Measurements from ENCODE around the gene CHSY1. TPM values are rescaled to one million over a fixed set of nuclear protein-coding genes. Genes with fewer than 3 reads are reported as not detected.

CHSY1 gene
- total RNA-seq, 1 donor from 2014 or later = 28.0 TPM

GRCh38 chr15:101131489-101132389 is 120.1 kb downstream of the CHSY1 start:
- H3K27ac ChIP-seq = no peak overlapping the region
- no peaks in the 10 kb centered on the region for H3K9me3 ChIP-seq
- H3K4me3 ChIP-seq = no peak overlapping the region
- H3K4me1 ChIP-seq = peaks cover 18% of the 10 kb centered on the region
- intact Hi-C loops (cut with DNase I) = no loop called here
- H3K27me3 ChIP-seq = no peaks in the 10 kb centered on the region
- TF ChIP-seq POLR2A (IDR thresholded peaks at IDR 0.05) = no peak
- no peak for TF ChIP-seq CTCF (IDR thresholded peaks at IDR 0.05)
- TF ChIP-seq POLR2AphosphoS5 (IDR thresholded peaks at IDR 0.05; ENCODE audit: insufficient read depth in 1 of 2, low read depth in 1 of 2) = no peak
- no peaks in the 10 kb centered on the region for H3K36me3 ChIP-seq
- no peak for DNase-seq (ENCODE audit: extremely low spot score in 2 of 2)

GRCh38 chr15:101129851-101130380 is 121.9 kb downstream of the CHSY1 start:
- no peak for DNase-seq (ENCODE audit: extremely low spot score in 2 of 2)
- Histone ChIP-seq H3K36me3 (no peaks in the 10 kb centered on the region), H3K27me3 (no peaks in the 10 kb centered on the region), H3K9me3 (no peaks in the 10 kb centered on the region), H3K27ac (no peak overlapping the region), H3K4me1 (peaks cover 20% of the 10 kb centered on the region), H3K4me3 (no peak overlapping the region)
- intact Hi-C loops (cut with DNase I) = no loop called here
- TF ChIP-seq POLR2AphosphoS5 (IDR thresholded peaks at IDR 0.05; ENCODE audit: insufficient read depth in 1 of 2, low read depth in 1 of 2) (no peak), CTCF (IDR thresholded peaks at IDR 0.05) (no peak), POLR2A (IDR thresholded peaks at IDR 0.05) (no peak)

- no peaks in the 10 kb centered on the region for H3K36me3 ChIP-seq
- intact Hi-C loops (cut with DNase I) = no loop called here
- DNase-seq (ENCODE audit: extremely low spot score in 2 of 2) = no peak
- no peaks in the 10 kb centered on the region for H3K27me3 ChIP-seq
- peak overlapping the region; percentile 79 for H3K27ac ChIP-seq
- TF ChIP-seq POLR2A (IDR thresholded peaks at IDR 0.05) (no peak), POLR2AphosphoS5 (IDR thresholded peaks at IDR 0.05; ENCODE audit: insufficient read depth in 1 of 2, low read depth in 1 of 2) (no peak)
- no peaks in the 10 kb centered on the region for H3K9me3 ChIP-seq
- H3K4me3 ChIP-seq = no peak overlapping the region
- H3K4me1 ChIP-seq = peaks cover 20% of the 10 kb centered on the region
Measured at GRCh38 chr15:101128221-101129015, 123.4 kb downstream of the CHSY1 start.

GRCh38 chr15:101127506-101128076 is 124.3 kb downstream of the CHSY1 start:
- Histone ChIP-seq H3K36me3 (no peaks in the 10 kb centered on the region), H3K27ac (peak overlapping the region; percentile 79), H3K27me3 (no peaks in the 10 kb centered on the region), H3K4me3 (no peak overlapping the region), H3K9me3 (no peaks in the 10 kb centered on the region), H3K4me1 (peaks cover 22% of the 10 kb centered on the region)
- intact Hi-C loops (cut with DNase I) = no loop called here
- TF ChIP-seq CTCF (IDR thresholded peaks at IDR 0.05) (no peak), POLR2A (IDR thresholded peaks at IDR 0.05) (no peak), POLR2AphosphoS5 (IDR thresholded peaks at IDR 0.05; ENCODE audit: insufficient read depth in 1 of 2, low read depth in 1 of 2) (peak; percentile 34 to 70)
- peak in 1 of 2 donors; percentile 92 for DNase-seq (ENCODE audit: extremely low spot score in 2 of 2)
